Measurements from ENCODE around the gene FCF1.
A peak's percentile ranks its signal among the peaks of the same experiment; 100 is the strongest.
"Not testable (repeated sequence)": the region's sequence is repeated elsewhere in the genome, so short reads cannot be mapped to it uniquely, and the experiment has no call there.

FCF1 gene

DNA sequence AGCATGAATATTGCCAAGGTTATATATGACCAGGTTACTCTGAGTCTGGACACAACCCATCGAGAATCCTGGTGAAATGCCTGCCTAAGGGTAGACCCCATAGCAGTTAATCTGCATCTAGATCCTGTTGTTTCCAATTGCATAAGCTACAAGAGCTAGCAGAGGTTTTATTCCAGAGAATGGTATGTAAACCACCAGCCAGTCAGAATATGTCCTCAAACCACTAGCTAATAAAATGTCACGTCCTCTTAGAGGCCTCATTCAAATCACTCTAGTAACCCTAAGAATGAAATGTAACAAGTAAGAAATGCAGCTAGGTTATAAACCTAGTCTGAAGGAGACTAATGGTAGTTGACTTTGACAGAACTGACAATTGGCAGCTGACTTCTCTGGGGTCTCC lies 41.2 kb downstream of the FCF1 start:
- CTCF ChIA-PET = no interaction called here
- no peak for DNase-seq (ENCODE audit: low spot score)
- TF ChIP-seq, protein P1, sequence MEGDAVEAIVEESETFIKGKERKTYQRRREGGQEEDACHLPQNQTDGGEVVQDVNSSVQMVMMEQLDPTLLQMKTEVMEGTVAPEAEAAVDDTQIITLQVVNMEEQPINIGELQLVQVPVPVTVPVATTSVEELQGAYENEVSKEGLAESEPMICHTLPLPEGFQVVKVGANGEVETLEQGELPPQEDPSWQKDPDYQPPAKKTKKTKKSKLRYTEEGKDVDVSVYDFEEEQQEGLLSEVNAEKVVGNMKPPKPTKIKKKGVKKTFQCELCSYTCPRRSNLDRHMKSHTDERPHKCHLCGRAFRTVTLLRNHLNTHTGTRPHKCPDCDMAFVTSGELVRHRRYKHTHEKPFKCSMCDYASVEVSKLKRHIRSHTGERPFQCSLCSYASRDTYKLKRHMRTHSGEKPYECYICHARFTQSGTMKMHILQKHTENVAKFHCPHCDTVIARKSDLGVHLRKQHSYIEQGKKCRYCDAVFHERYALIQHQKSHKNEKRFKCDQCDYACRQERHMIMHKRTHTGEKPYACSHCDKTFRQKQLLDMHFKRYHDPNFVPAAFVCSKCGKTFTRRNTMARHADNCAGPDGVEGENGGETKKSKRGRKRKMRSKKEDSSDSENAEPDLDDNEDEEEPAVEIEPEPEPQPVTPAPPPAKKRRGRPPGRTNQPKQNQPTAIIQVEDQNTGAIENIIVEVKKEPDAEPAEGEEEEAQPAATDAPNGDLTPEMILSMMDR (conservative IDR thresholded peaks at IDR 0.05; ENCODE audit: low read depth) = no peak
- POLR2A ChIA-PET (ENCODE audit: low non-redundant PET) = interaction anchor here (0.5 kb wide), 1 partner anchor 12 kb away, joined by 3 read pairs; no protein-coding TSS in a partner anchor
- H3K27ac ChIP-seq = no peak overlapping the region

DNA sequence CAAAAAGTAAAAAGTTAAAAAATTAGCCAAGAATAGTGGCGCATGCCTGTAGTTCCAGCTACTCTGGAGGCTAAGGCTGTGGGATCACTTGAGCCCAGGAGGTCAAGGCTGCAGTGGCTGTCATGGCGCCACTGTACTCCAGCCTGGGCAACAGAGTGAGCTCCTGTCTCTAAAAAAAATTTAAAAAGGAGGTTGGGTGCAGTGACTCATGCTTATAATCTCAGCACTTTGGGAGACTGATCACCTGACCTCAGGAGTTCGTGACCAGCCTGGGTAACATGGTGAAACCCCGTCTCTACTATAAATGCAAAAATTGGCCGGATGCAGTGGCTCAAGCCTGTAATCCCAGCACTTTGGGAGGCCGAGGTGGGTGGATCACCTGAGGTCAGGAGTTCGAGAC lies 42.0 kb downstream of the FCF1 start:
- no peak for DNase-seq (ENCODE audit: low spot score)
- CTCF ChIA-PET = interaction anchor here (0.6 kb wide), 1 partner anchor 151 kb away, joined by 3 read pairs; no protein-coding TSS in a partner anchor
- no peak overlapping the region for H3K27ac ChIP-seq
- TF ChIP-seq, protein P1 (conservative IDR thresholded peaks at IDR 0.05; ENCODE audit: low read depth) = no peak
- POLR2A ChIA-PET (ENCODE audit: low non-redundant PET) = no interaction called here

DNA sequence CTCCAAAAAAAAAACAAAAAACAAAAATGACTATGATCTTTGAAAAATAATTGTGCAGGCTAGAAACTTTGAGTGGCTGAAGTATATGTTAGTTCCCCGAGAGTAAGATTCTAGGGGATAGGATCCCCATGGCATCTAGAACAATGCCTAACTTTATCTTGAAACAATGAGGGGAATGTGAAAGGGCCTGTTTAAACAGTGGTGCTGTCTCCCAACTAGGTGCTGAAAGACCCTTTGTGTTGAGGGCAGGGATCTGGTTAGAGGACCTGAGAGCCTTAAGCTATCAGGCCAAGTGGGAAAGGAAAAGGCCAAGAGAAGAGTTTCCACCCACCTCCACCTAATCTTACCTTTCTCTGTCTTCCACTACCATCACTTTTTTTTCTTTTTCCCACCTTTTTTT lies 43.4 kb downstream of the FCF1 start:
- H3K27ac ChIP-seq = no peak overlapping the region
- ChIA-PET POLR2A (ENCODE audit: low non-redundant PET) (no interaction called here), CTCF (interaction anchor here (0.6 kb wide), 1 partner anchor 267 kb away, joined by 3 read pairs; no protein-coding TSS in a partner anchor)
- no peak for DNase-seq (ENCODE audit: low spot score)
- TF ChIP-seq, protein P1 (conservative IDR thresholded peaks at IDR 0.05; ENCODE audit: low read depth) = no peak

DNA sequence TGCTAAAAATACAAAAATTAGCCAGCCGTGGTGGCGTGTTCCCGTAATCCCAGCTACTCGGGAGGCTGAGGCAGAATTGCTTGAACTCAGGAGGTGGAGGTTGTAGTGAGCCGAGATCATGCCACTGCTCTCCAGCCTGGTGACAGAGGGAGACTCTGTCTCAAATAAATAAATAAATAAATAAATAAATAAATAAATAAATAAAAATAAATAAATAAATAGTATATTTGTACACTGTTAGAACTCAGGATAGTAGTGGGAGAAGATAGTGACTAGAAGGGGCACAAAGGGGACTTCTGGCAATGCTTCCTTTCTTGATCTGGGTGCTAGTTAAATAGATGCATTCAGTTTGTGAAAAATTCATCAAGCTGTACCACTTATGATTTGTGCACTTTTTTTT lies 45.6 kb downstream of the FCF1 start:
- CTCF ChIA-PET; DNase-seq (ENCODE audit: low spot score); H3K27ac ChIP-seq: not testable (repeated sequence)
- POLR2A ChIA-PET (ENCODE audit: low non-redundant PET) = interaction anchor here (0.6 kb wide), 1 partner anchor 17 kb away, joined by 3 read pairs; no protein-coding TSS in a partner anchor

DNA sequence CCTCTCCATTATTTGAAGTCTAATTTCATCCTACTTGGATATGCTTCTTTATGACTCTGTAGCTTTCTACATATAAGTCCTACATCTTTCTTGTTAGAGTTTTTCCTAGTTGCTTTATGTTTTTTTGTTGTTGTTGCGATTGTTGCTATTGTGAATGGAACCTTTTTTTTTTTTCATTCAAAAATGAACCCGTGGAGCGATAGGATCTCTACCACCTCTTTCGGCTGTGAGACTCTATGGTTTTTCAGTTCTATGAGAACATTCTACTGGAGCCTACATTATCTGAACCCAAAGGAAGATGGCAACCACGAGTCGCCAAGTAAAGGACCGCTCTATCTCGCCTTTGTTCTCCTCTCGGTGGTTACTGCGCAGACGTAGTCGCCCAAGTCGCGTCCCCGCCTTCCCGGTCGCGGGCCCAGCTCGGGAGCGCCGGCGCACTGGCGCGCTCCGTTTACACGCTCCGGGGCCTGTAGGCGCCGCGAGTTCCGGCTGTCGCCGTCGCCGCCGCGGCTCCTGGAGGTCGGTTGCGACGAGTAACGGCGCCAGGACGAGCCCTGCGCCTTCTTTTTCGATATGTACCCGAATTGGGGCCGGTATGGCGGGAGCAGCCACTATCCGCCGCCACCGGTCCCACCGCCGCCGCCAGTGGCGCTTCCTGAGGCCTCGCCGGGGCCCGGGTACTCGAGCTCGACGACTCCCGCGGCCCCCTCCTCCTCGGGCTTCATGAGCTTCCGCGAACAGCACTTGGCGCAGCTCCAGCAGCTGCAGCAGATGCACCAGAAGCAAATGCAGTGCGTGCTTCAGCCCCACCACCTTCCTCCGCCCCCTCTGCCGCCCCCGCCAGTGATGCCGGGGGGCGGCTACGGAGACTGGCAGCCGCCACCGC lies 50.2 kb downstream of the FCF1 start, which contains the start of gene YLPM1:
Gene YLPM1, plus strand, starts transcription at position 400 of the 886 bp plus-strand sequence. Its CDS starts 174 bp downstream, at position 574.
- POLR2A ChIA-PET (ENCODE audit: low non-redundant PET) = interaction anchor here (0.9 kb wide), 1 partner anchor 14 kb away, joined by 4 read pairs; no protein-coding TSS in a partner anchor
- H3K27ac ChIP-seq = peak within 1 kb of the TSS; percentile 83
- CTCF ChIA-PET = interaction anchor here (0.5 to 1.6 kb wide), 9 partner anchors 12 to 547 kb away, joined by 3 to 6 read pairs (median 3); no protein-coding TSS in a partner anchor
- TF ChIP-seq, protein P1 (conservative IDR thresholded peaks at IDR 0.05; ENCODE audit: low read depth) = peak; percentile 73
- DNase-seq (ENCODE audit: low spot score) = peak; percentile 91

DNA sequence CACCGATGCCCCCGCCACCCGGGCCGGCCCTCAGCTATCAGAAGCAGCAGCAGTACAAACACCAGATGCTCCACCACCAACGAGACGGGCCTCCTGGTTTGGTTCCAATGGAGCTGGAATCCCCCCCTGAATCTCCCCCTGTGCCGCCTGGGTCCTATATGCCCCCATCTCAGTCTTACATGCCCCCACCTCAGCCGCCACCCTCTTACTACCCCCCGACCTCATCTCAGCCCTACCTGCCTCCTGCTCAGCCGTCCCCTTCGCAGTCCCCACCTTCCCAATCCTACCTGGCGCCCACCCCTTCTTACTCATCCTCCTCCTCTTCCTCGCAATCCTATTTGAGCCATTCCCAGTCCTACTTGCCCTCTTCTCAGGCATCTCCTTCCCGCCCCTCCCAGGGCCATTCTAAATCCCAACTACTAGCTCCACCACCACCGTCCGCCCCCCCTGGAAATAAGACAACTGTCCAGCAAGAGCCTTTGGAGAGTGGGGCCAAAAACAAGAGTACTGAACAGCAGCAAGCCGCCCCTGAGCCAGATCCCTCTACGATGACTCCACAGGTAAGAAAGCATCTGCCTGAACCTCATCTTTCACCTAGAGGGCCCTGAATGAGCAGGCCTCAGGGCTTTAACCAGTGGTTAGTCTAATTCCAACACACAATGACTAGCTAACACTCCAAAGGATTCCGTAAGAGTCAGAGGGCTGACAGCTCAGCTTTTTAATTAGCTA lies 51.0 kb downstream of the FCF1 start:
- peak; percentile 38 for DNase-seq (ENCODE audit: low spot score)
- TF ChIP-seq, protein P1 (conservative IDR thresholded peaks at IDR 0.05; ENCODE audit: low read depth) = no peak
- peak overlapping the region; percentile 83 for H3K27ac ChIP-seq
- CTCF ChIA-PET = interaction anchor here (0.5 to 1.6 kb wide), 8 partner anchors 11 to 548 kb away, joined by 3 to 6 read pairs (median 3); no protein-coding TSS in a partner anchor
- POLR2A ChIA-PET (ENCODE audit: low non-redundant PET) = interaction anchor here (0.9 kb wide), 1 partner anchor 13 kb away, joined by 4 read pairs; no protein-coding TSS in a partner anchor
